Neuronal stem cell (in vitro differentiated cells): ENCODE results near the gene POC1A.

Experiments
- DNase-seq: peaks from one replicate; pipeline ENCODE4 v3.0.0-alpha.2; 2013; ENCODE audit warnings: low spot score
- H2AFZ ChIP-seq: one replicate; pipeline ENCODE4 v1.6.1; 2013; ENCODE audit warnings: mild to moderate bottlenecking, low read length, inconsistent platforms
- H2AK5ac ChIP-seq: 2 replicates; pipeline ENCODE4 v1.6.1; 2013; ENCODE audit warnings: low read depth, mild to moderate bottlenecking, inconsistent platforms, low read length, moderate library complexity, mixed read lengths
- H2BK120ac ChIP-seq: 2 replicates; pipeline ENCODE4 v1.6.1; 2013; ENCODE audit warnings: low read depth, mild to moderate bottlenecking, inconsistent platforms, low read length, moderate library complexity, mixed read lengths
- H2BK12ac ChIP-seq: one replicate; pipeline ENCODE4 v1.6.1; 2013; ENCODE audit warnings: low read length, inconsistent platforms
- H2BK15ac ChIP-seq: 2 replicates; pipeline ENCODE4 v1.6.1; 2013; ENCODE audit warnings: mild to moderate bottlenecking, low read length, inconsistent platforms, mixed read lengths
- H2BK5ac ChIP-seq: one replicate; pipeline ENCODE4 v1.6.1; 2013; ENCODE audit warnings: inconsistent platforms, mild to moderate bottlenecking, low read length, moderate library complexity
- H3K14ac ChIP-seq: one replicate; pipeline ENCODE4 v1.6.1; 2013; ENCODE audit warnings: low read length, inconsistent platforms
- H3K18ac ChIP-seq: 2 replicates; pipeline ENCODE4 v1.6.1; 2013; ENCODE audit warnings: low read length, inconsistent platforms
- H3K23ac ChIP-seq: 2 replicates; pipeline ENCODE4 v1.6.1; 2013; ENCODE audit warnings: low read depth, mild to moderate bottlenecking, mixed read lengths, low read length, inconsistent platforms; ENCODE audit not compliant: poor library complexity
- H3K27ac ChIP-seq: replicated peaks from 3 replicates; pipeline ENCODE4 v1.5.1; 2013; ENCODE audit warnings: low read length, inconsistent platforms
- H3K27me3 ChIP-seq, 3 experiments: 2 replicates each; pipeline ENCODE4 v1.6.1; 2013; ENCODE audit warnings: low read length in 3 of 3, mild to moderate bottlenecking in 2 of 3, inconsistent platforms in 1 of 3, low read depth in 1 of 3, mixed read lengths in 1 of 3, moderate library complexity in 1 of 3; ENCODE audit not compliant: control insufficient read depth in 3 of 3, insufficient read depth in 3 of 3
- H3K36me3 ChIP-seq, 2 donors: replicated peaks in 1 of 2; 2 replicates each; pipeline ENCODE4 v1.6.1; 2013; ENCODE audit warnings: low read length in 2 of 2; ENCODE audit not compliant: control insufficient read depth in 2 of 2, insufficient read depth in 2 of 2
- H3K4ac ChIP-seq: 2 replicates; pipeline ENCODE4 v1.6.1; 2013; ENCODE audit warnings: inconsistent platforms, mild to moderate bottlenecking, low read length, moderate library complexity
- H3K4me1 ChIP-seq, 2 donors: 1 replicate in 1 of 2; 2 replicates in 1 of 2; pipeline ENCODE4 v1.6.1; 2013; ENCODE audit warnings: low read length in 2 of 2, low read depth in 1 of 2; ENCODE audit not compliant: control insufficient read depth in 2 of 2, insufficient read depth in 1 of 2
- H3K4me2 ChIP-seq: one replicate; pipeline ENCODE4 v1.6.1; 2013; ENCODE audit warnings: mild to moderate bottlenecking, low read length, inconsistent platforms; ENCODE audit not compliant: insufficient read depth, poor library complexity, severe bottlenecking
- H3K4me3 ChIP-seq, 2 donors: 2 replicates each; pipeline ENCODE4 v1.5.1; 2013; ENCODE audit warnings: low read length in 2 of 2, mild to moderate bottlenecking in 2 of 2, inconsistent platforms in 1 of 2, moderate library complexity in 1 of 2
- H3K79me1 ChIP-seq: one replicate; pipeline ENCODE4 v1.6.1; 2013; ENCODE audit warnings: low read depth, mild to moderate bottlenecking, inconsistent platforms, low read length, moderate library complexity
- H3K9ac ChIP-seq: one replicate; pipeline ENCODE4 v1.6.1; 2013; ENCODE audit warnings: mild to moderate bottlenecking, low read depth, low read length, inconsistent platforms; ENCODE audit not compliant: poor library complexity
- H3K9me3 ChIP-seq, 2 donors: replicated peaks in 1 of 2; 2 replicates each; pipeline versions ENCODE3 to v1.6.1; 2013; ENCODE audit warnings: low read length in 2 of 2, mild to moderate bottlenecking in 2 of 2, inconsistent platforms in 1 of 2, low read depth in 1 of 2, mixed read lengths in 1 of 2, moderate library complexity in 1 of 2; ENCODE audit not compliant: control insufficient read depth in 2 of 2, insufficient read depth in 1 of 2
- H4K8ac ChIP-seq: one replicate; pipeline ENCODE4 v1.6.1; 2013; ENCODE audit warnings: low read depth, mild to moderate bottlenecking, inconsistent platforms, low read length, moderate library complexity
- H4K91ac ChIP-seq: one replicate; pipeline ENCODE4 v1.6.1; 2013; ENCODE audit warnings: low read length, low read depth, mild to moderate bottlenecking, inconsistent platforms; ENCODE audit not compliant: poor library complexity
- WGBS, 2 donors: extraction: QIAGEN DNeasy Blood & Tissue Kit; methylation state at CpG; one replicate each; pipeline ENCODE4 v1.1.7; 2013; ENCODE audit warnings: missing lambda C conversion rate in 2 of 2, mixed read lengths in 1 of 2; ENCODE audit not compliant: insufficient read length in 2 of 2, insufficient replicate concordance in 1 of 2; ENCODE audit errors: extremely low coverage in 2 of 2; 5-methylcytosine and 5-hydroxymethylcytosine counted together

The POC1A gene

GRCh38 chr3:52146189-52146588 lies 8.0 kb downstream of the POC1A start:
- Histone ChIP-seq H3K14ac (no peak overlapping the region), H3K27me3 (no peaks in the 10 kb centered on the region), H2BK5ac (no peak overlapping the region), H4K8ac (no peak overlapping the region), H3K27ac (no peak overlapping the region), H2AFZ (no peak overlapping the region), H2BK12ac (no peak overlapping the region), H3K79me1 (peaks cover 6% of the 10 kb centered on the region), H2BK120ac (no peak overlapping the region), H3K36me3 (peaks cover 66 to 95% of the 10 kb centered on the region in 2 donors), H2AK5ac (no peak overlapping the region), H3K23ac (no peak overlapping the region), H3K4me3 (no peak overlapping the region), H2BK15ac (no peak overlapping the region), H3K9me3 (no peaks in the 10 kb centered on the region), H3K18ac (no peak overlapping the region), H4K91ac (no peak overlapping the region), H3K9ac (no peak overlapping the region), H3K4me2 (no peak overlapping the region), H3K4me1 (peaks cover 0 to 4% of the 10 kb centered on the region in 2 donors), H3K4ac (no peak overlapping the region)
- DNase-seq: no peak
- no CpG with 5 or more reads among the region's 1 CpG for WGBS, 2 donors

- Histone ChIP-seq H3K27me3 (no peaks in the 10 kb centered on the region), H4K8ac (no peak overlapping the region), H3K79me1 (peaks cover 6% of the 10 kb centered on the region), H2BK12ac (no peak overlapping the region), H3K27ac (no peak overlapping the region), H3K18ac (no peak overlapping the region), H3K4me1 (peaks cover 0 to 4% of the 10 kb centered on the region in 2 donors), H3K14ac (no peak overlapping the region), H3K4ac (no peak overlapping the region), H2AFZ (no peak overlapping the region), H2BK120ac (no peak overlapping the region), H3K36me3 (peaks cover 65 to 96% of the 10 kb centered on the region in 2 donors), H3K9ac (peak overlapping the region; percentile 53), H2AK5ac (no peak overlapping the region), H2BK15ac (no peak overlapping the region), H4K91ac (no peak overlapping the region), H3K9me3 (no peaks in the 10 kb centered on the region), H3K4me2 (no peak overlapping the region), H3K23ac (peak overlapping the region; percentile 50), H3K4me3 (no peak overlapping the region), H2BK5ac (no peak overlapping the region)
- WGBS, 2 donors: no CpG with 5 or more reads among the region's 8 CpGs
- no peak for DNase-seq
These were observed 8.5 kb downstream of the POC1A start for GRCh38 chr3:52145736-52146110.

- Histone ChIP-seq H3K4me3 (peak overlapping the region in 1 of 2 donors; percentile 5), H3K79me1 (peaks cover 6% of the 10 kb centered on the region), H3K27me3 (no peaks in the 10 kb centered on the region), H4K8ac (no peak overlapping the region), H2BK15ac (no peak overlapping the region), H2BK120ac (no peak overlapping the region), H4K91ac (no peak overlapping the region), H3K36me3 (peaks cover 63 to 96% of the 10 kb centered on the region in 2 donors), H2BK12ac (no peak overlapping the region), H2BK5ac (no peak overlapping the region), H3K9me3 (no peaks in the 10 kb centered on the region), H3K27ac (no peak overlapping the region), H3K18ac (no peak overlapping the region), H3K14ac (no peak overlapping the region), H3K9ac (peak overlapping the region; percentile 53), H2AFZ (no peak overlapping the region), H3K23ac (peak overlapping the region; percentile 50), H3K4me2 (no peak overlapping the region), H2AK5ac (no peak overlapping the region), H3K4me1 (peaks cover 0 to 4% of the 10 kb centered on the region in 2 donors), H3K4ac (no peak overlapping the region)
- no CpG with 5 or more reads among the region's 11 CpGs for WGBS, 2 donors
- DNase-seq: no peak
These were observed 9.2 kb downstream of the POC1A start for GRCh38 chr3:52144796-52145735.

- no peak overlapping the region for H3K4ac ChIP-seq
- H3K4me1 ChIP-seq: peaks cover 0 to 4% of the 10 kb centered on the region in 2 donors
- WGBS, 2 donors: no CpG with 5 or more reads among the region's 3 CpGs
- no peak overlapping the region for H4K8ac ChIP-seq
- no peak overlapping the region for H3K4me2 ChIP-seq
- H2BK12ac ChIP-seq: no peak overlapping the region
- peak overlapping the region in 1 of 2 donors; percentile 9 for H3K4me3 ChIP-seq
- H2AFZ ChIP-seq: peak overlapping the region; percentile 62
- peak overlapping the region; percentile 25 for H3K14ac ChIP-seq
- H2BK120ac ChIP-seq: no peak overlapping the region
- H3K27me3 ChIP-seq: no peaks in the 10 kb centered on the region
- no peak overlapping the region for H4K91ac ChIP-seq
- H3K18ac ChIP-seq: peak overlapping the region; percentile 88
- H3K23ac ChIP-seq: no peak overlapping the region
- no peaks in the 10 kb centered on the region for H3K9me3 ChIP-seq
- peaks cover 55 to 95% of the 10 kb centered on the region in 2 donors for H3K36me3 ChIP-seq
- peak overlapping the region; percentile 59 for H2BK5ac ChIP-seq
- no peak overlapping the region for H3K9ac ChIP-seq
- DNase-seq: peak; percentile 75
- no peak overlapping the region for H2AK5ac ChIP-seq
- H3K27ac ChIP-seq: no peak overlapping the region
- H2BK15ac ChIP-seq: no peak overlapping the region
- H3K79me1 ChIP-seq: peaks cover 6% of the 10 kb centered on the region
These were observed 10.0 kb downstream of the POC1A start for GRCh38 chr3:52144034-52144795.
